Epithelial cell of umbilical artery (primary cell): ENCODE results near the gene MMP25. TPM values are rescaled to one million over a fixed set of nuclear protein-coding genes. Genes with fewer than 3 reads are reported as not detected.

Experiments used
- total RNA-seq: library from RNA; depleted of rRNA; stranded (reverse); fragments of >200 nt; gene quantifications from 2 replicates; pipeline ENCODE4 v1.2.3, GENCODE V29; 2014

The MMP25 gene
- total RNA-seq, result under 0.01 TPM in 1 of 2 replicates, not detected in the other

GRCh38 chr16:3045758-3046640, at the start of gene MMP25:
TSS of gene MMP25 (plus strand) at chr16:3046561. CDS start at chr16:3046918, 357 bp downstream.

GRCh38 chr16:3012828-3013420, 33.4 kb upstream of the MMP25 start, which contains the start of gene CLDN9:
TSS of gene CLDN9 (plus strand) at chr16:3012923. CDS start at chr16:3013363, 440 bp downstream.

GRCh38 chr16:3017794-3018506, 28.4 kb upstream of the MMP25 start, which contains the start of gene CLDN6:
TSS of gene CLDN6 (minus strand) at chr16:3018183. CDS start at chr16:3016021, 2,162 bp downstream.

GRCh38 chr16:3020247-3020603, 26.1 kb upstream of the MMP25 start, which contains the start of gene TNFRSF12A:
TSS of gene TNFRSF12A (plus strand) at chr16:3020368. CDS start at chr16:3020398, 30 bp downstream.

GRCh38 chr16:3023669-3024478, 22.5 kb upstream of the MMP25 start, which contains the start of the genes HCFC1R1 and THOC6:
TSS of gene HCFC1R1 (minus strand) at chr16:3023942. CDS start at chr16:3023941, 1 bp downstream.
TSS of gene THOC6 (plus strand) at chr16:3024035. CDS start at chr16:3024327, 292 bp downstream.

GRCh38 chr16:3036726-3037315, 9.5 kb upstream of the MMP25 start, which contains the start of gene BICDL2:
TSS of gene BICDL2 (minus strand) at chr16:3036944. CDS start at chr16:3035496, 1,448 bp downstream.

GRCh38 chr16:3065069-3065741, 18.8 kb downstream of the MMP25 start, which contains the start of gene IL32:
TSS of gene IL32 (plus strand) at chr16:3065640. CDS start at chr16:3065812, 172 bp downstream.

GRCh38 chr16:3098459-3099394, 52.4 kb downstream of the MMP25 start, which contains the start of gene ZSCAN10:
TSS of gene ZSCAN10 (minus strand) at chr16:3099294. CDS start at chr16:3092937, 6,357 bp downstream.

Other genes with a start within 250 kb of the MMP25 start
- not detected in 2 replicates for gene PRSS41, start 248.1 kb upstream of the MMP25 start, total RNA-seq
- 1.9 TPM in 1 of 2 replicates, not detected in the other for gene PRSS21, start 229.3 kb upstream of the MMP25 start, total RNA-seq
- 0.65 and 1.5 TPM in 2 replicates for gene ZG16B, start 216.3 kb upstream of the MMP25 start, total RNA-seq
- gene PRSS22, start 188.4 kb upstream of the MMP25 start, total RNA-seq, result not detected in 2 replicates
- 70.5 and 86.8 TPM in 2 replicates for gene FLYWCH2, start 163.3 kb upstream of the MMP25 start, total RNA-seq
- 31.3 and 33.1 TPM in 2 replicates for gene FLYWCH1, start 134.6 kb upstream of the MMP25 start, total RNA-seq
- not detected in 2 replicates for gene KREMEN2, start 82.3 kb upstream of the MMP25 start, total RNA-seq
- 9.1 and 15.3 TPM in 2 replicates for gene PAQR4, start 77.2 kb upstream of the MMP25 start, total RNA-seq
- gene PKMYT1, start 66.1 kb upstream of the MMP25 start, total RNA-seq, result 7.9 and 8.1 TPM in 2 replicates
- gene CLDN9, start 33.6 kb upstream of the MMP25 start, total RNA-seq, result not detected in 2 replicates
- gene CLDN6, start 28.4 kb upstream of the MMP25 start, total RNA-seq, result not detected in 2 replicates
- gene TNFRSF12A, start 26.2 kb upstream of the MMP25 start, total RNA-seq, result 244 and 303 TPM in 2 replicates
- gene HCFC1R1, start 22.6 kb upstream of the MMP25 start, total RNA-seq, result 2.9 and 7.0 TPM in 2 replicates
- 25.3 and 36.8 TPM in 2 replicates for gene THOC6, start 22.5 kb upstream of the MMP25 start, total RNA-seq
- gene BICDL2, start 9.6 kb upstream of the MMP25 start, total RNA-seq, result not detected in 2 replicates
- gene IL32, start 19.1 kb downstream of the MMP25 start, total RNA-seq, result 41.9 and 78.6 TPM in 2 replicates
- gene ZSCAN10, start 52.7 kb downstream of the MMP25 start, total RNA-seq, result not detected in 2 replicates
- gene ZNF205, start 66.0 kb downstream of the MMP25 start, total RNA-seq, result 20.1 and 29.9 TPM in 2 replicates
- 3.5 and 4.5 TPM in 2 replicates for gene ZNF213, start 88.5 kb downstream of the MMP25 start, total RNA-seq
- gene OR1F1, start 141.6 kb downstream of the MMP25 start, total RNA-seq, result not detected in 2 replicates
- 10.1 and 11.9 TPM in 2 replicates for gene ZNF200, start 188.6 kb downstream of the MMP25 start, total RNA-seq
- not detected in 2 replicates for gene MEFV, start 210.1 kb downstream of the MMP25 start, total RNA-seq
- gene ZNF263, start 236.9 kb downstream of the MMP25 start, total RNA-seq, result 45.5 and 54.9 TPM in 2 replicates